SK-N-SH (cell line): ENCODE results near the gene RNLS. TPM values are rescaled to one million over a fixed set of nuclear protein-coding genes. Genes with fewer than 3 reads are reported as not detected.

ENCODE experiments used
- CTCF ChIA-PET: fragments of 300-600, 350-600 bp; formaldehyde crosslinking; extraction: SDS; loops from one replicate; lab custom pipeline; 2021; lab: Yijun Ruan, JAX
- POLR2A ChIA-PET: fragments of 350-600 bp; sonication (Branson Sonifier 250); formaldehyde crosslinking; extraction: SDS; loops from one replicate; lab custom pipeline; 2020; ENCODE audit warnings: antibody characterized with exemption, inconsistent platforms; lab: Yijun Ruan, JAX
- DNase-seq: peaks from one replicate; pipeline ENCODE4 v3.0.0; 2012
- H2AFZ ChIP-seq: fragments of 200-600 bp; sonication (generic); 2 replicates; pipeline ENCODE4 v1.8.1; 2016; ENCODE audit warnings: antibody characterized with exemption, mild to moderate bottlenecking, low read depth
- H3F3A ChIP-seq: fragments of 200-600 bp; sonication (generic); replicated peaks from 2 replicates; pipeline ENCODE3; 2016; ENCODE audit warnings: antibody characterized with exemption, mild to moderate bottlenecking; ENCODE audit not compliant: insufficient read depth
- H3K27ac ChIP-seq, 2 experiments: fragments of 200-500 bp in 1 of 2; fragments of 200-600 bp in 1 of 2; sonication (Bioruptor generic) in 1 of 2; sonication (generic), shearing (Covaris generic) in 1 of 2; 2 replicates each; pipeline versions ENCODE4 v1.5.1 to v1.6.1; 2014 to 2016; ENCODE audit warnings: low read depth in 2 of 2, inconsistent platforms in 1 of 2, low read length in 1 of 2, mild to moderate bottlenecking in 1 of 2, mixed read lengths in 1 of 2
- H3K27me3 ChIP-seq: fragments of 200-600 bp; sonication (generic), shearing (Covaris generic); 2 replicates; pipeline ENCODE4 v1.6.1; 2016; ENCODE audit warnings: mixed run types; ENCODE audit not compliant: insufficient read depth
- H3K36me3 ChIP-seq, 2 experiments: fragments of 200-500 bp in 1 of 2; fragments of 200-600 bp in 1 of 2; sonication (Bioruptor generic) in 1 of 2; sonication (generic) in 1 of 2; replicated peaks in 1 of 2; 2 replicates each; pipeline versions ENCODE3 to v1.5.1; 2014 to 2016; ENCODE audit warnings: low read length in 1 of 2, mild to moderate bottlenecking in 1 of 2; ENCODE audit not compliant: insufficient read depth in 2 of 2, control insufficient read depth in 1 of 2
- H3K4me1 ChIP-seq, 2 experiments: fragments of 200-500 bp in 1 of 2; fragments of 200-600 bp in 1 of 2; sonication (Bioruptor generic) in 1 of 2; sonication (generic), shearing (Covaris generic) in 1 of 2; 2 replicates each; pipeline versions ENCODE4 v1.5.1 to v1.6.1; 2014 to 2016; ENCODE audit warnings: low read depth in 1 of 2, low read length in 1 of 2, mixed run types in 1 of 2; ENCODE audit not compliant: insufficient read depth in 2 of 2, control insufficient read depth in 1 of 2
- H3K4me2 ChIP-seq: fragments of 200-600 bp; sonication (generic), shearing (Covaris generic); 2 replicates; pipeline ENCODE4 v1.6.1; 2017; ENCODE audit warnings: mixed run types
- H3K4me3 ChIP-seq, 2 experiments: fragments of 200-500 bp in 1 of 2; fragments of 200-600 bp in 1 of 2; sonication (Bioruptor generic) in 1 of 2; sonication (generic), shearing (Covaris generic) in 1 of 2; 2 replicates each; pipeline versions ENCODE4 v1.5.1 to v1.8.1; 2014 to 2016; ENCODE audit warnings: low read depth in 2 of 2, inconsistent platforms in 1 of 2, low read length in 1 of 2, mild to moderate bottlenecking in 1 of 2, mixed read lengths in 1 of 2, moderate library complexity in 1 of 2
- H3K79me2 ChIP-seq: fragments of 200-600 bp; sonication (generic); 2 replicates; pipeline ENCODE4 v1.8.1; 2017; ENCODE audit warnings: mild to moderate bottlenecking; ENCODE audit not compliant: insufficient read depth
- H3K9ac ChIP-seq: fragments of 200-600 bp; sonication (generic); 2 replicates; pipeline ENCODE4 v1.6.1; 2017; ENCODE audit warnings: mixed run types
- H3K9me2 ChIP-seq: fragments of 200-600 bp; sonication (generic); 2 replicates; pipeline ENCODE4 v1.6.1; 2017; ENCODE audit warnings: mixed run types
- H3K9me3 ChIP-seq: fragments of 200-600 bp; sonication (generic); 2 replicates; pipeline ENCODE4 v1.6.1; 2017; ENCODE audit warnings: mixed run types, mild to moderate bottlenecking, moderate library complexity
- H4K20me1 ChIP-seq: fragments of 200-600 bp; sonication (generic); 2 replicates; pipeline ENCODE4 v1.6.1; 2017; ENCODE audit warnings: mild to moderate bottlenecking, mixed run types; ENCODE audit not compliant: insufficient read depth
- CHD2 ChIP-seq: fragments of 150-350 bp; IDR thresholded peaks from 2 replicates; pipeline ENCODE4 v1.6.1; 2018; ENCODE audit warnings: low read length; ENCODE audit not compliant: partially characterized antibody
- ELF1 ChIP-seq: IDR thresholded peaks from 2 replicates; pipeline ENCODE4 v1.4.0; 2012
- EP300 ChIP-seq, 2 experiments: IDR thresholded peaks; 2 replicates each; pipeline versions ENCODE4 v1.4.0 to v1.6.1; 2012; ENCODE audit warnings: borderline replicate concordance in 1 of 2, low read depth in 1 of 2, low read length in 1 of 2
- EZH2phosphoT487 ChIP-seq: fragments of 200-600 bp; sonication (generic); IDR thresholded peaks from 2 replicates; pipeline ENCODE4 v1.6.1; 2017; ENCODE audit warnings: low read depth, mixed run types, mild to moderate bottlenecking, antibody characterized with exemption, moderate library complexity, borderline replicate concordance
- GABPA ChIP-seq: IDR thresholded peaks from 2 replicates; pipeline ENCODE4 v1.4.0; 2012; ENCODE audit warnings: low read depth, mild to moderate bottlenecking
- JUND ChIP-seq: IDR thresholded peaks from 2 replicates; pipeline ENCODE4 v1.4.0; 2012
- MEF2A ChIP-seq: IDR thresholded peaks from 2 replicates; pipeline ENCODE4 v1.4.0; 2012; ENCODE audit warnings: low read depth, borderline replicate concordance
- MXI1 ChIP-seq: IDR thresholded peaks from 2 replicates; pipeline ENCODE4 v1.6.1; 2012; ENCODE audit warnings: mild to moderate bottlenecking, low read depth, low read length, improper control_type of control experiment
- NRF1 ChIP-seq: IDR thresholded peaks from 2 replicates; pipeline ENCODE4 v1.6.1; 2012; ENCODE audit warnings: low read depth, mild to moderate bottlenecking, low read length
- POLR2AphosphoS5 ChIP-seq: IDR thresholded peaks from 2 replicates; pipeline ENCODE4 v1.6.1; 2012; ENCODE audit warnings: low read depth, low read length
- RAD21 ChIP-seq: IDR thresholded peaks from 2 replicates; pipeline ENCODE4 v1.6.1; 2012; ENCODE audit warnings: mild to moderate bottlenecking, low read length
- RCOR1 ChIP-seq: fragments of 150-350 bp; IDR thresholded peaks from 2 replicates; pipeline ENCODE4 v1.6.1; 2017; ENCODE audit warnings: antibody characterized with exemption, low read length
- RXRA ChIP-seq: IDR thresholded peaks from 2 replicates; pipeline ENCODE4 v1.4.0; 2012; ENCODE audit warnings: low read depth, mild to moderate bottlenecking, borderline replicate concordance
- TCF12 ChIP-seq: IDR thresholded peaks from 2 replicates; pipeline ENCODE4 v1.4.0; 2012
- TEAD4 ChIP-seq: IDR thresholded peaks from 2 replicates; pipeline ENCODE4 v1.4.0; 2012; ENCODE audit warnings: mild to moderate bottlenecking, borderline replicate concordance; ENCODE audit not compliant: insufficient read depth
- YY1 ChIP-seq: IDR thresholded peaks from 2 replicates; pipeline ENCODE4 v1.4.0; 2012; ENCODE audit warnings: low read depth, mild to moderate bottlenecking
- WGBS: methylation state at CpG from one replicate; pipeline ENCODE4 v1.1.6; 2017; ENCODE audit warnings: low lambda C conversion rate; 5-methylcytosine and 5-hydroxymethylcytosine counted together
- polyA plus RNA-seq, 3 experiments: library from polyadenylated mRNA; depleted of rRNA; stranded (reverse); fragments of >200 nt; gene quantifications; 2 replicates each; pipeline ENCODE4 v1.2.3, GENCODE V29; 2012
- TF ChIP-seq, protein P1 (sequence below): IDR thresholded peaks from 2 replicates; pipeline ENCODE4 v1.4.0; 2012; ENCODE audit warnings: low read depth, borderline replicate concordance
- TF ChIP-seq, protein P2 (sequence below): fragments of 150-350 bp; IDR thresholded peaks from 2 replicates; pipeline ENCODE4 v1.6.1; 2017; ENCODE audit warnings: antibody characterized with exemption, low read length, low read depth, borderline replicate concordance
- TF ChIP-seq, protein P3 (sequence below): fragments of 150-350 bp; IDR thresholded peaks from 2 replicates; pipeline ENCODE4 v1.6.1; 2016; ENCODE audit warnings: mild to moderate bottlenecking, low read depth, low read length
- TF ChIP-seq, protein P4 (sequence below): IDR thresholded peaks from 2 replicates; pipeline ENCODE4 v1.4.0; 2012; ENCODE audit warnings: low read depth

Gene RNLS
- polyA plus RNA-seq, 1 of the 3 experiments (the other 2 are of a cell fraction), result not detected

DNA sequence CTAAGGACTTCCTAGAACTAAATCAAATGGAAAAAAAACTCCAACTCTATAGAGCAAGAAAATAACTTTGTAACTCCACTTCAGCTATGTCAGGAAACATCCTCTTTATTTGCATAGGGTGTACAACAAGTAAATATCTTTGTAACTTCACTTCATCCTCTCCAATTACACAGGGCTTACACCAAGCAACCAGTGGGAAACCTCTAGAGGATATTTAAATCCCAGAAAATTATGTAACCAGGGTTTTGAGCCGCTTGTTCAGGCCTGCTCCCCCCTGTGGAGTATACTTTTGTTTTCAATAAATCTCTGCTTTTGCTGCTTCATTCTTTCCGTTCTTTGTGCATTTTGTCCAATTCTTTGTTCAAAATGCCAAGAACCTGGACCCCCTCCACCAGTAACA is 25.7 kb upstream of the RNLS start:
- H3K79me2 ChIP-seq, result no peaks in the 10 kb centered on the region
- no peaks in the 10 kb centered on the region for H4K20me1 ChIP-seq
- H3K36me3 ChIP-seq, result no peaks in the 10 kb centered on the region
- TF ChIP-seq RAD21 (no peak), RXRA (no peak), CHD2 (no peak), NRF1 (no peak), MEF2A (no peak), RCOR1 (no peak), GABPA (no peak), YY1 (no peak), EZH2phosphoT487 (no peak)
- TF ChIP-seq, protein P1, sequence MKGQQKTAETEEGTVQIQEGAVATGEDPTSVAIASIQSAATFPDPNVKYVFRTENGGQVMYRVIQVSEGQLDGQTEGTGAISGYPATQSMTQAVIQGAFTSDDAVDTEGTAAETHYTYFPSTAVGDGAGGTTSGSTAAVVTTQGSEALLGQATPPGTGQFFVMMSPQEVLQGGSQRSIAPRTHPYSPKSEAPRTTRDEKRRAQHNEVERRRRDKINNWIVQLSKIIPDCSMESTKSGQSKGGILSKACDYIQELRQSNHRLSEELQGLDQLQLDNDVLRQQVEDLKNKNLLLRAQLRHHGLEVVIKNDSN, result no peak
- TF ChIP-seq, protein P2, sequence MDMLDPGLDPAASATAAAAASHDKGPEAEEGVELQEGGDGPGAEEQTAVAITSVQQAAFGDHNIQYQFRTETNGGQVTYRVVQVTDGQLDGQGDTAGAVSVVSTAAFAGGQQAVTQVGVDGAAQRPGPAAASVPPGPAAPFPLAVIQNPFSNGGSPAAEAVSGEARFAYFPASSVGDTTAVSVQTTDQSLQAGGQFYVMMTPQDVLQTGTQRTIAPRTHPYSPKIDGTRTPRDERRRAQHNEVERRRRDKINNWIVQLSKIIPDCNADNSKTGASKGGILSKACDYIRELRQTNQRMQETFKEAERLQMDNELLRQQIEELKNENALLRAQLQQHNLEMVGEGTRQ, result no peak
- TF ChIP-seq, protein P3, sequence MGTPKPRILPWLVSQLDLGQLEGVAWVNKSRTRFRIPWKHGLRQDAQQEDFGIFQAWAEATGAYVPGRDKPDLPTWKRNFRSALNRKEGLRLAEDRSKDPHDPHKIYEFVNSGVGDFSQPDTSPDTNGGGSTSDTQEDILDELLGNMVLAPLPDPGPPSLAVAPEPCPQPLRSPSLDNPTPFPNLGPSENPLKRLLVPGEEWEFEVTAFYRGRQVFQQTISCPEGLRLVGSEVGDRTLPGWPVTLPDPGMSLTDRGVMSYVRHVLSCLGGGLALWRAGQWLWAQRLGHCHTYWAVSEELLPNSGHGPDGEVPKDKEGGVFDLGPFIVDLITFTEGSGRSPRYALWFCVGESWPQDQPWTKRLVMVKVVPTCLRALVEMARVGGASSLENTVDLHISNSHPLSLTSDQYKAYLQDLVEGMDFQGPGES, result no peak
- H3K4me2 ChIP-seq, result no peak overlapping the region
- H3K9me3 ChIP-seq, result no peaks in the 10 kb centered on the region
- no peak overlapping the region for H3K9ac ChIP-seq
- CTCF ChIA-PET, result interaction anchor here (1.0 kb wide), 1 partner anchor 202 kb away, joined by 5 read pairs; no protein-coding TSS in a partner anchor
- H3F3A ChIP-seq, result no peaks in the 10 kb centered on the region
- H2AFZ ChIP-seq, result no peak overlapping the region
- H3K27ac ChIP-seq, result no peak overlapping the region
- no peak overlapping the region for H3K4me3 ChIP-seq
- POLR2A ChIA-PET, result no interaction called here
- H3K9me2 ChIP-seq, result no peaks in the 10 kb centered on the region
- WGBS, result 69% methylated on average over 2 of the region's 2 CpGs
- H3K4me1 ChIP-seq, result peaks cover 0 to 8% of the 10 kb centered on the region in 2 experiments; a peak in 1 of 4 replicates
- H3K27me3 ChIP-seq, result no peaks in the 10 kb centered on the region
- DNase-seq, result no peak

DNA sequence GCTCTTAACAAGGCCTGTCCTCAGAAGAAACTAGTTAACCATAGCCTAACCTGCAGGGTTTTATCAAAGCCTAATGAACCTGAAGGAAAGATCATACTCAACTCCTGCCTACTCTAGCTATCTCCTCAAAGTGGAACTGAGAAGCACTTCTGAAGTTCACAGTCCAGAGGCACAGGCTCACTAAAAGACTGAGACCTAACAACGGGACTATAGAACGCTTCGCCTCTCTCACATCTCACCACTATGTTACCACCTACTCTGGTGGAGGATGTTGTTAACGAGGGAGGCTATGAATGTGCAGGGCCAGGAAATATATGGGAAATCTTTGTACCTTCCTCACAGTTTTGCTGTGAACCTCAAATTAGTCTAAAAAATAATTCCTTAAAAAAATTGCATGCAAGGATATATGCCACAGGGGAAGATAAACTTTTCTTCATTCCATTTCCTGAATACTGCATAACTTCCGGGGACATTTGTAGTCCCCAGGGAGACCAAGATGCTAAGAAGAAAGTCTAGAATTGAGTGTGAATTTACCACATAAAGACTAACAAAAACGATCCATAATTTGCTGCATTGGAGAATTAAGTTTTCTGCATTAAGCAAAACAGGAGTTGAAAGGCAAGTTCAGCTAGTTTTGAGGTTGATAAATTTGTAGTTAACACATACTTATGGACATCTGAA is 25.1 kb upstream of the RNLS start:
- Histone ChIP-seq H3K4me2 (no peak overlapping the region), H3K27ac (no peak overlapping the region), H2AFZ (no peak overlapping the region), H3K9me3 (no peaks in the 10 kb centered on the region), H3K9ac (no peak overlapping the region), H3K36me3 (no peaks in the 10 kb centered on the region), H3K27me3 (no peaks in the 10 kb centered on the region), H4K20me1 (no peaks in the 10 kb centered on the region), H3K4me3 (no peak overlapping the region), H3K9me2 (no peaks in the 10 kb centered on the region), H3K79me2 (no peaks in the 10 kb centered on the region), H3F3A (no peaks in the 10 kb centered on the region), H3K4me1 (peaks cover 0 to 8% of the 10 kb centered on the region in 2 experiments; a peak in 1 of 4 replicates)
- 91% methylated on average over 6 of the region's 6 CpGs for WGBS
- no peak for DNase-seq
- CTCF ChIA-PET, result interaction anchor here (1.0 kb wide), 1 partner anchor 202 kb away, joined by 5 read pairs; no protein-coding TSS in a partner anchor
- POLR2A ChIA-PET, result no interaction called here
- TF ChIP-seq TCF12, result no peak
- TF ChIP-seq CHD2, result no peak
- no peak for TF ChIP-seq EP300 (IDR thresholded peaks at IDR 0.05; ENCODE audit: borderline replicate concordance in 1 of 2, low read depth in 1 of 2, low read length in 1 of 2)
- no peak for TF ChIP-seq TEAD4
- no peak for TF ChIP-seq RCOR1
- no peak for TF ChIP-seq JUND
- TF ChIP-seq MXI1, result no peak
- TF ChIP-seq, protein P2, result no peak
- TF ChIP-seq, protein P3, result no peak
- TF ChIP-seq, protein P4, sequence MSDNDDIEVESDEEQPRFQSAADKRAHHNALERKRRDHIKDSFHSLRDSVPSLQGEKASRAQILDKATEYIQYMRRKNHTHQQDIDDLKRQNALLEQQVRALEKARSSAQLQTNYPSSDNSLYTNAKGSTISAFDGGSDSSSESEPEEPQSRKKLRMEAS, result no peak
- TF ChIP-seq ELF1, result no peak
- no peak for TF ChIP-seq POLR2AphosphoS5
